Mesendoderm (in vitro differentiated cells): ENCODE measurements around the gene CORO2B.
A peak's percentile ranks its signal among the peaks of the same experiment; 100 is the strongest.

ENCODE experiments used
- DNase-seq: peaks from one replicate; pipeline ENCODE4 v3.0.0; 2013
- H2AK5ac ChIP-seq: 2 replicates; pipeline ENCODE4 v1.6.1; 2013; ENCODE audit warnings: low read length, inconsistent platforms
- H2BK120ac ChIP-seq: 2 replicates; pipeline ENCODE4 v1.6.1; 2013; ENCODE audit warnings: low read depth, mild to moderate bottlenecking, low read length, moderate library complexity, mixed read lengths
- H2BK15ac ChIP-seq: replicated peaks from 2 replicates; pipeline ENCODE4 v1.6.1; 2013; ENCODE audit warnings: low read depth, mild to moderate bottlenecking, moderate library complexity
- H2BK5ac ChIP-seq: 2 replicates; pipeline ENCODE4 v1.6.1; 2013; ENCODE audit warnings: low read length, inconsistent platforms
- H3K18ac ChIP-seq: 2 replicates; pipeline ENCODE4 v1.6.1; 2013; ENCODE audit warnings: mild to moderate bottlenecking, low read length, mixed read lengths
- H3K23ac ChIP-seq: one replicate; pipeline ENCODE4 v1.6.1; 2013; ENCODE audit warnings: low read length
- H3K27ac ChIP-seq: 2 replicates; pipeline ENCODE4 v1.5.1; 2013; ENCODE audit warnings: low read depth, mild to moderate bottlenecking, inconsistent platforms, low read length, moderate library complexity
- H3K27me3 ChIP-seq: 2 replicates; pipeline ENCODE4 v1.6.1; 2013; ENCODE audit warnings: low read length, control low read depth, mild to moderate bottlenecking, inconsistent platforms; ENCODE audit not compliant: insufficient read depth, poor library complexity
- H3K36me3 ChIP-seq: 2 replicates; pipeline ENCODE4 v1.6.1; 2013; ENCODE audit warnings: low read length, inconsistent platforms; ENCODE audit not compliant: control insufficient read depth, insufficient read depth
- H3K4ac ChIP-seq: one replicate; pipeline ENCODE4 v1.6.1; 2013; ENCODE audit warnings: low read depth, mild to moderate bottlenecking, low read length, moderate library complexity
- H3K4me1 ChIP-seq: 2 replicates; pipeline ENCODE4 v1.6.1; 2013; ENCODE audit warnings: low read depth, low read length, inconsistent platforms; ENCODE audit not compliant: control insufficient read depth
- H3K4me2 ChIP-seq: 2 replicates; pipeline ENCODE4 v1.6.1; 2013; ENCODE audit warnings: low read length
- H3K4me3 ChIP-seq: 2 replicates; pipeline ENCODE4 v1.5.1; 2013; ENCODE audit warnings: mild to moderate bottlenecking, low read length
- H3K56ac ChIP-seq: one replicate; pipeline ENCODE4 v1.6.1; 2013; ENCODE audit warnings: low read length
- H3K79me1 ChIP-seq: 2 replicates; pipeline ENCODE4 v1.6.1; 2013; ENCODE audit warnings: low read length, inconsistent platforms
- H3K79me2 ChIP-seq: 2 replicates; pipeline ENCODE4 v1.6.1; 2013; ENCODE audit warnings: mild to moderate bottlenecking, low read length; ENCODE audit not compliant: control insufficient read depth, insufficient read depth
- H3K9ac ChIP-seq: 2 replicates; pipeline ENCODE4 v1.6.1; 2013; ENCODE audit warnings: low read length, inconsistent platforms
- H4K5ac ChIP-seq: one replicate; pipeline ENCODE4 v1.6.1; 2013; ENCODE audit warnings: low read length
- H4K8ac ChIP-seq: one replicate; pipeline ENCODE4 v1.6.1; 2013; ENCODE audit warnings: low read depth, mild to moderate bottlenecking, control low read depth, low read length, moderate library complexity
- WGBS: extraction: QIAGEN DNeasy Blood & Tissue Kit; methylation state at CpG from one replicate; pipeline ENCODE4 v1.1.7; 2013; ENCODE audit warnings: low lambda C conversion rate, missing lambda C conversion rate; ENCODE audit not compliant: insufficient coverage; ENCODE audit errors: extremely low coverage; 5-methylcytosine and 5-hydroxymethylcytosine counted together

The CORO2B gene

GRCh38 chr15:68581725-68582124 is 2.9 kb downstream of the CORO2B start:
- H3K4me2 ChIP-seq, result no peak overlapping the region
- WGBS, result no CpG with 5 or more reads among the region's 5 CpGs
- H3K27me3 ChIP-seq, result no peaks in the 10 kb centered on the region
- H3K9ac ChIP-seq, result no peak overlapping the region
- no peak overlapping the region for H3K4ac ChIP-seq
- H2BK15ac ChIP-seq, result no peak overlapping the region
- no peaks in the 10 kb centered on the region for H3K36me3 ChIP-seq
- H3K18ac ChIP-seq, result no peak overlapping the region
- no peak overlapping the region for H2AK5ac ChIP-seq
- H3K56ac ChIP-seq, result peak overlapping the region; percentile 40
- no peaks in the 10 kb centered on the region for H3K79me1 ChIP-seq
- no peak for DNase-seq
- H2BK5ac ChIP-seq, result no peak overlapping the region
- H3K4me1 ChIP-seq, result peaks cover 1% of the 10 kb centered on the region
- H4K5ac ChIP-seq, result no peak overlapping the region
- H3K79me2 ChIP-seq, result no peaks in the 10 kb centered on the region
- H4K8ac ChIP-seq, result no peak overlapping the region
- H2BK120ac ChIP-seq, result no peak overlapping the region
- no peak overlapping the region for H3K27ac ChIP-seq
- H3K4me3 ChIP-seq, result no peak overlapping the region
- no peak overlapping the region for H3K23ac ChIP-seq

GRCh38 chr15:68582236-68582635 is 3.4 kb downstream of the CORO2B start:
- WGBS, result no CpG with 5 or more reads among the region's 4 CpGs
- peaks cover 1% of the 10 kb centered on the region for H3K4me1 ChIP-seq

GRCh38 chr15:68582864-68583263 is 4.1 kb downstream of the CORO2B start:
- Histone ChIP-seq H3K4me2 (no peak overlapping the region), H3K27me3 (no peaks in the 10 kb centered on the region), H2BK5ac (no peak overlapping the region), H3K36me3 (no peaks in the 10 kb centered on the region), H3K23ac (no peak overlapping the region), H3K4ac (no peak overlapping the region), H3K56ac (no peak overlapping the region), H3K18ac (no peak overlapping the region), H2BK120ac (no peak overlapping the region), H3K79me1 (no peaks in the 10 kb centered on the region), H3K9ac (no peak overlapping the region), H4K8ac (no peak overlapping the region), H2BK15ac (no peak overlapping the region), H4K5ac (no peak overlapping the region), H3K79me2 (no peaks in the 10 kb centered on the region), H3K4me3 (no peak overlapping the region), H2AK5ac (no peak overlapping the region), H3K27ac (no peak overlapping the region), H3K4me1 (peaks cover 1% of the 10 kb centered on the region)
- no peak for DNase-seq
- no CpG with 5 or more reads among the region's 3 CpGs for WGBS

More at GRCh38 chr15:68582236-68582635, 3.4 kb downstream of the CORO2B start:
- Histone ChIP-seq H2AK5ac (no peak overlapping the region), H3K56ac (no peak overlapping the region), H3K4me2 (no peak overlapping the region), H3K23ac (no peak overlapping the region), H2BK120ac (no peak overlapping the region), H3K4ac (no peak overlapping the region), H2BK15ac (no peak overlapping the region), H3K4me3 (no peak overlapping the region), H3K18ac (no peak overlapping the region), H3K27me3 (no peaks in the 10 kb centered on the region), H3K9ac (no peak overlapping the region), H4K8ac (no peak overlapping the region), H3K36me3 (no peaks in the 10 kb centered on the region), H3K79me1 (no peaks in the 10 kb centered on the region), H2BK5ac (no peak overlapping the region), H3K27ac (no peak overlapping the region), H4K5ac (no peak overlapping the region), H3K79me2 (no peaks in the 10 kb centered on the region)
- DNase-seq, result no peak

DNA sequence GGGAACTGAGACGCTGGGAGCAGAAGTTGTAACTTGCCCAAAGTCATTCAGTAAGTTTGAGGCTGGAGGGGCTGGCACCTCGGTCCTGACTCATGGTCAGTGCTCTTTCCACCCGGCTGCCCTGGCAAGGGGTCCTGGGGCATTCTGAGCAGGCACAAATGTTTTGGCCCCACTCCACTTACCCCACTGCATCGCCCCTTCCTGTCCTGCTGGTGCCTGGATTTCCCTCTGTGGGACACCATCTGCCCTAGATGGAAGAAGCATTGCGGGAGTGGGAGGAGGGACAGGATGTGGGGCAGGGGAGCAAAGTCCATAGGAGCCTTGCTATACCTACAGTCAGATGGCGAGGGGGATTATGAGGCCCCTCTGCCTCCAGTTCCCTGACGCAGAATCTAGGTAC is 4.5 kb downstream of the CORO2B start:
- no peak overlapping the region for H2BK15ac ChIP-seq
- H2BK120ac ChIP-seq, result no peak overlapping the region
- no peaks in the 10 kb centered on the region for H3K36me3 ChIP-seq
- H3K56ac ChIP-seq, result no peak overlapping the region
- no peak overlapping the region for H3K4me3 ChIP-seq
- no peak overlapping the region for H3K27ac ChIP-seq
- no peak overlapping the region for H3K4ac ChIP-seq
- no peak overlapping the region for H4K8ac ChIP-seq
- H3K18ac ChIP-seq, result no peak overlapping the region
- DNase-seq, result no peak
- H2AK5ac ChIP-seq, result no peak overlapping the region
- H2BK5ac ChIP-seq, result no peak overlapping the region
- H3K4me2 ChIP-seq, result no peak overlapping the region
- H3K4me1 ChIP-seq, result peaks cover 1% of the 10 kb centered on the region
- no peaks in the 10 kb centered on the region for H3K79me2 ChIP-seq
- no CpG with 5 or more reads among the region's 7 CpGs for WGBS
- no peaks in the 10 kb centered on the region for H3K27me3 ChIP-seq
- H3K9ac ChIP-seq, result no peak overlapping the region
- H4K5ac ChIP-seq, result no peak overlapping the region
- no peaks in the 10 kb centered on the region for H3K79me1 ChIP-seq
- no peak overlapping the region for H3K23ac ChIP-seq

GRCh38 chr15:68583936-68584755 is 5.4 kb downstream of the CORO2B start:
- Histone ChIP-seq H4K5ac (no peak overlapping the region), H2AK5ac (no peak overlapping the region), H2BK5ac (no peak overlapping the region), H3K36me3 (no peaks in the 10 kb centered on the region), H2BK120ac (no peak overlapping the region), H3K27ac (no peak overlapping the region), H3K79me2 (no peaks in the 10 kb centered on the region), H3K4me2 (no peak overlapping the region), H3K23ac (no peak overlapping the region), H2BK15ac (no peak overlapping the region), H3K56ac (peak overlapping the region; percentile 17), H3K4ac (no peak overlapping the region), H4K8ac (no peak overlapping the region), H3K4me3 (no peak overlapping the region), H3K18ac (no peak overlapping the region), H3K4me1 (peaks cover 6% of the 10 kb centered on the region), H3K27me3 (no peaks in the 10 kb centered on the region), H3K79me1 (no peaks in the 10 kb centered on the region), H3K9ac (no peak overlapping the region)
- no peak for DNase-seq
- no CpG with 5 or more reads among the region's 12 CpGs for WGBS
